Left lung (tissue), 10 donors: ENCODE results near the gene GLMP. TPM values are rescaled to one million over a fixed set of nuclear protein-coding genes. Genes with fewer than 3 reads are reported as not detected.

Source experiments
- ATAC-seq: fragments of 200-7000 bp; cut with Tn5 transposase; one replicate; pipeline ENCODE4 v1.9.1; 2020; ENCODE audit warnings: moderate library complexity
- DNase-seq, 4 donors: peaks; one replicate each; pipeline ENCODE4 v3.0.0-alpha.2; 2013 to 2020
- H3K27ac ChIP-seq, 2 donors: fragments of 200-600 bp; sonication (generic) in 1 of 2; one replicate each; pipeline versions ENCODE4 v1.5.0 to v1.8.0; 2020 to 2021
- H3K27me3 ChIP-seq, 2 donors: fragments of 200-600 bp; sonication (generic) in 1 of 2; one replicate each; pipeline versions ENCODE4 v1.5.0 to v1.8.0; 2020 to 2021
- H3K36me3 ChIP-seq, 2 donors: fragments of 200-600 bp; sonication (generic) in 1 of 2; one replicate each; pipeline versions ENCODE4 v1.5.0 to v1.8.0; 2020 to 2021
- H3K4me1 ChIP-seq, 2 donors: fragments of 200-600 bp; one replicate each; pipeline ENCODE4 v1.8.0; 2021
- H3K4me3 ChIP-seq, 2 donors: fragments of 200-600 bp; sonication (generic) in 1 of 2; one replicate each; pipeline versions ENCODE4 v1.5.0 to v1.8.0; 2020 to 2021; ENCODE audit warnings: mild to moderate bottlenecking in 1 of 2
- H3K9me3 ChIP-seq, 2 donors: fragments of 200-600 bp; sonication (generic) in 1 of 2; one replicate each; pipeline versions ENCODE4 v1.5.0 to v1.8.0; 2020 to 2021
- intact Hi-C, 2 donors: fragments of 100-400 bp; cut with DNase I; formaldehyde crosslinking; loops; one replicate each; pipeline versions ENCODE4 v1.11.2 to v1.14.2; 2022
- polyA plus RNA-seq, 6 donors: library from polyadenylated mRNA; unstranded; fragments of 120-200 nt; gene quantifications; one replicate each; pipeline ENCODE4 v1.2.1, GENCODE V29; 2013; ENCODE audit not compliant: insufficient read length in 6 of 6
- total RNA-seq, 2 donors: library from RNA; stranded (reverse); fragmentation: NEBNext Ultra II Directional; extraction: Animal tissue kit (Norgen Biotek cat#: 25700); gene quantifications; one replicate each; pipeline ENCODE4 v1.2.1, GENCODE V29; 2021
- TF ChIP-seq, protein P1 (sequence below), 2 donors: fragments of 200-600 bp; sonication (generic) in 1 of 2; IDR thresholded peaks; one replicate each; pipeline versions ENCODE4 v1.5.0 to v1.8.0; 2021; ENCODE audit warnings: antibody characterized with exemption in 2 of 2
- donor health status: DM: no; HTN: yes; CAD: no.
- donor health status: DM: no; HTN: no; CAD: no.

Gene GLMP
- total and polyA plus RNA-seq, 8 donors = 37.5 to 101 (median 40.1) TPM

DNA sequence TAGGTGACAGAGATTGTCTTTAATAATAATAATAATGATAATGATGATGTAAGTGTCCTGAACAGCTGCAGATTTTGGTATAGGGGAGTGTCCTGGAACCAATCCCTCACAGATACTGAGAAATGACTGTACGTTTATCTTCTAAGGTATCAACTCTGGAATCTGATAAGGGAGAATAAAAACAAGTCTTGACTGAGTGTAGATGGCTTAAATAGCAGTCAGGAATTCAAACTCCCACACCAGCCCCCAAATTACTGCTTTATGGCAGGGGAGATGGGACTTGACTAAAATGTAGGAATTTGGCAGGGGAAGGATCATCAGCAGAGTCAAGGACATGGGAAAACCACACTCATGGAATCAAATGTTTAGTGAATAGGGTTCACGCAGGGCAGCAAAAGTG lies 9.7 kb upstream of the GLMP start:
- intact Hi-C loops = no loop called here
- no peak for ATAC-seq
- Histone ChIP-seq H3K9me3 (no peaks in the 10 kb centered on the region), H3K27me3 (no peaks in the 10 kb centered on the region), H3K36me3 (peaks cover 0 to 65% of the 10 kb centered on the region in 2 donors), H3K4me3 (no peak overlapping the region), H3K4me1 (no peaks in the 10 kb centered on the region), H3K27ac (no peak overlapping the region)
- TF ChIP-seq, protein P1, sequence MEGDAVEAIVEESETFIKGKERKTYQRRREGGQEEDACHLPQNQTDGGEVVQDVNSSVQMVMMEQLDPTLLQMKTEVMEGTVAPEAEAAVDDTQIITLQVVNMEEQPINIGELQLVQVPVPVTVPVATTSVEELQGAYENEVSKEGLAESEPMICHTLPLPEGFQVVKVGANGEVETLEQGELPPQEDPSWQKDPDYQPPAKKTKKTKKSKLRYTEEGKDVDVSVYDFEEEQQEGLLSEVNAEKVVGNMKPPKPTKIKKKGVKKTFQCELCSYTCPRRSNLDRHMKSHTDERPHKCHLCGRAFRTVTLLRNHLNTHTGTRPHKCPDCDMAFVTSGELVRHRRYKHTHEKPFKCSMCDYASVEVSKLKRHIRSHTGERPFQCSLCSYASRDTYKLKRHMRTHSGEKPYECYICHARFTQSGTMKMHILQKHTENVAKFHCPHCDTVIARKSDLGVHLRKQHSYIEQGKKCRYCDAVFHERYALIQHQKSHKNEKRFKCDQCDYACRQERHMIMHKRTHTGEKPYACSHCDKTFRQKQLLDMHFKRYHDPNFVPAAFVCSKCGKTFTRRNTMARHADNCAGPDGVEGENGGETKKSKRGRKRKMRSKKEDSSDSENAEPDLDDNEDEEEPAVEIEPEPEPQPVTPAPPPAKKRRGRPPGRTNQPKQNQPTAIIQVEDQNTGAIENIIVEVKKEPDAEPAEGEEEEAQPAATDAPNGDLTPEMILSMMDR (IDR thresholded peaks at IDR 0.05) = no peak
- DNase-seq = no peak

- H3K36me3 ChIP-seq = peaks cover 0 to 45% of the 10 kb centered on the region in 2 donors
- DNase-seq = no peak
- intact Hi-C loops = no loop called here
- TF ChIP-seq, protein P1 (IDR thresholded peaks at IDR 0.05) = no peak
- no peak overlapping the region for H3K27ac ChIP-seq
- H3K4me1 ChIP-seq = no peaks in the 10 kb centered on the region
- no peaks in the 10 kb centered on the region for H3K9me3 ChIP-seq
- no peak overlapping the region for H3K4me3 ChIP-seq
- no peaks in the 10 kb centered on the region for H3K27me3 ChIP-seq
- ATAC-seq = no peak
Observed at GRCh38 chr1:156303241-156303640, 7.8 kb upstream of the GLMP start.

DNA sequence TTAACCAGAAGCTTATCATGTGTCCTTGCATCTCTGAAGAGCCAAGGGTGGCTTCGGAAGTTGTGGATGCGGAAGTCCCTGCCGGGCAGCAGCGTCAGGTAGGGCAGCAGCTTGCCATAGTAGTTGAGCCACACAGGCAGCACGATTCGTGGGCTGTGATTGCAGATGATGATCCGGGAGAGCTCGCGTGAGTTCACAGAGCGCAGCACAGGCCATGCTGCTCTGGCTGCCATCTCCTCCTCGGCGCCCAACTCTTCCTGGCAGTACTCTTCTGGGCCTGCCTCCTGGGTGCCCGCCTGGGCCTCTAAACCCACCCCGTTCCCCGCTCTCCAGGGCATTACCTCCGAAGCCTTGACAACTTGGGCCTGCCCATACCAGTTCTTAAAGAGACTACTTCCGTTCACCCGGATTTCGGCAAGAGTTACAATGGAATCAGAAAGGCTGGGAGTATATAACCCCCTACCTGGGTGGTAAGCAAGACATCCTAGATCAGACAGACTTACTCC lies 3.4 kb upstream of the GLMP start, which contains the start of gene VHLL:
TSS of gene VHLL (minus strand) at position 456 of the 506 bp plus-strand sequence. CDS start at position 338, 118 bp downstream.
- intact Hi-C loops = no loop called here
- DNase-seq = no peak
- H3K27ac ChIP-seq = no peak within 1 kb of the TSS
- no peak for ATAC-seq
- no peaks in the 10 kb centered on the region for H3K9me3 ChIP-seq
- peaks cover 10 to 16% of the 10 kb centered on the region in 2 donors for H3K4me1 ChIP-seq
- H3K27me3 ChIP-seq = no peaks in the 10 kb centered on the region
- no peak within 1 kb of the TSS for H3K4me3 ChIP-seq
- TF ChIP-seq, protein P1 (IDR thresholded peaks at IDR 0.05) = no peak
- peaks cover 0 to 3% of the 10 kb centered on the region in 2 donors for H3K36me3 ChIP-seq

DNA sequence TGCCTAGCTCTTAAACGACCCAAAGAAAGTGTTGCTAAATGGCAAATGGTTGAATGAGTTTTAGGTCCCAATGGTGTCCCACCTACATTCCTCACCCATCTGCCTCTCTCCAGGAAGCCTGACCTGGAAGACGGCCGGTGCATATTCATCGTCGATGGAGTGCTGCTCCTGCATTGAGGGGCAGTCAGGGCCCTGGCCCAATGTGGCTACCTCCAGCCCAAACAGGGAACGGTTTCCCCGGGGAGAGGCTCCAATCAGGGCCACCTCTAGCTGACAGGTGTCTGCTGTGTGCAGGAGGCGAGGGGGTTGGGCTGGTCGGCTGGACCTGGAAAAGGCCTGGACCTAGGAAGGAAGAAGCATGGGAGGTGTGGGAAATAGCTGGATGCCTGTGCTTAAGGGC lies 1.6 kb downstream of the GLMP start:
- H3K36me3 ChIP-seq = peaks cover 0 to 14% of the 10 kb centered on the region in 2 donors
- peak overlapping the region in 1 of 2 donors; percentile 68 for H3K4me3 ChIP-seq
- DNase-seq (no peak), ATAC-seq (no peak)
- intact Hi-C loops = no loop called here
- TF ChIP-seq, protein P1 (IDR thresholded peaks at IDR 0.05) = no peak
- no peaks in the 10 kb centered on the region for H3K27me3 ChIP-seq
- H3K4me1 ChIP-seq = peaks cover 15 to 36% of the 10 kb centered on the region in 2 donors
- no peaks in the 10 kb centered on the region for H3K9me3 ChIP-seq
- H3K27ac ChIP-seq = no peak overlapping the region

- H3K27ac ChIP-seq = no peak overlapping the region
- no peak for ATAC-seq
- H3K27me3 ChIP-seq = no peaks in the 10 kb centered on the region
- peaks cover 15 to 36% of the 10 kb centered on the region in 2 donors for H3K4me1 ChIP-seq
- H3K4me3 ChIP-seq = no peak overlapping the region
- intact Hi-C loops = no loop called here
- no peaks in the 10 kb centered on the region for H3K9me3 ChIP-seq
- DNase-seq = no peak
- TF ChIP-seq, protein P1 (IDR thresholded peaks at IDR 0.05) = no peak
- peaks cover 0 to 21% of the 10 kb centered on the region in 2 donors for H3K36me3 ChIP-seq
Observed at GRCh38 chr1:156293098-156293434, 2.4 kb downstream of the GLMP start.
